Thyroid gland (tissue), 4 donors: Measurements from ENCODE around the gene TNFRSF11A.

Experiments used
- POLR2A ChIP-seq, 2 donors: fragments of 450-650 bp; IDR thresholded peaks; one replicate each; pipeline ENCODE4 v1.6.1; 2017; ENCODE audit warnings: antibody characterized with exemption in 2 of 2, mild to moderate bottlenecking in 2 of 2, moderate library complexity in 1 of 2
- TF ChIP-seq, protein P1 (sequence below), 6 experiments: fragments of 200-600 bp in 3 of 6; fragments of 450-650 bp in 3 of 6; sonication (generic) in 3 of 6; IDR thresholded peaks; one replicate each; pipeline ENCODE4 v1.5.1; 2016 to 2019; ENCODE audit warnings: antibody characterized with exemption in 6 of 6, mild to moderate bottlenecking in 2 of 6, inconsistent platforms in 1 of 6, moderate library complexity in 1 of 6

DNA sequence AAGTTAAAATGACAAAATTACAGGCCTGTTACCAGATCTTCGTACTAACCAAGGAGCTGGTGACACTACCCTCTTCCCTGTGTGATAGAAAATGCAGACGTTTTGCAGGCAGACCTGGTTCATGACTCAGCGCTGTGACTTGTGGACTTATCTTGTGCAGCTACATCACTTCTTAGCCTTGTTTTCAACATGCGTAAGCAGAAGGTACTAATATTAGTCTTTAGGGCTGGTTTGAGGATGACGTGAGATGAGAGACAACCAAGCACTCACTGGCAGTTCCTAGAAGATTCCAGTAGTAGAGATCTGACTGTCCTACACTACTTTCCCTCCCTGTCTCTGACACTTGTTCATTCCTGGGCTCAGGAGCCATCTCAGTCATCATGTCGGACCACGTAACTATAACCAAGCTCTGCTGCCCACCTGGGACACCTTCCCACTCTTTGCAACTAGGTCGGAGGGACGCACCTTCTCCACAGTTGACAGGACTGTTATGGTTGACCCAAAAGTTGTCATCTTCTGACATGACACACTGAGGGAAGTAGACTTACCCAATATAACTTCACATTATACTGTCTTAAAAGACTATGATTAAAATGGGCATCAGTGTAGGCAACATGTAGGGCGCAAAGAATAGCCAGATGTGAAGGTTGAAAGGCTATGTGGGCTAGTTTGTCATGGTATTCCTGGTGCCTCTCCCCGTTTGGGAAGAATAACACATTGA is 64.8 kb downstream of the TNFRSF11A start:
- TF ChIP-seq, protein P1, sequence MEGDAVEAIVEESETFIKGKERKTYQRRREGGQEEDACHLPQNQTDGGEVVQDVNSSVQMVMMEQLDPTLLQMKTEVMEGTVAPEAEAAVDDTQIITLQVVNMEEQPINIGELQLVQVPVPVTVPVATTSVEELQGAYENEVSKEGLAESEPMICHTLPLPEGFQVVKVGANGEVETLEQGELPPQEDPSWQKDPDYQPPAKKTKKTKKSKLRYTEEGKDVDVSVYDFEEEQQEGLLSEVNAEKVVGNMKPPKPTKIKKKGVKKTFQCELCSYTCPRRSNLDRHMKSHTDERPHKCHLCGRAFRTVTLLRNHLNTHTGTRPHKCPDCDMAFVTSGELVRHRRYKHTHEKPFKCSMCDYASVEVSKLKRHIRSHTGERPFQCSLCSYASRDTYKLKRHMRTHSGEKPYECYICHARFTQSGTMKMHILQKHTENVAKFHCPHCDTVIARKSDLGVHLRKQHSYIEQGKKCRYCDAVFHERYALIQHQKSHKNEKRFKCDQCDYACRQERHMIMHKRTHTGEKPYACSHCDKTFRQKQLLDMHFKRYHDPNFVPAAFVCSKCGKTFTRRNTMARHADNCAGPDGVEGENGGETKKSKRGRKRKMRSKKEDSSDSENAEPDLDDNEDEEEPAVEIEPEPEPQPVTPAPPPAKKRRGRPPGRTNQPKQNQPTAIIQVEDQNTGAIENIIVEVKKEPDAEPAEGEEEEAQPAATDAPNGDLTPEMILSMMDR (IDR thresholded peaks at IDR 0.05): no peak
- TF ChIP-seq POLR2A (IDR thresholded peaks at IDR 0.05): no peak
